Measurements from ENCODE around the gene SLC25A47.
A peak's percentile ranks its signal among the peaks of the same experiment; 100 is the strongest.
"Not testable (repeated sequence)": the region's sequence is repeated elsewhere in the genome, so short reads cannot be mapped to it uniquely, and the experiment has no call there.

Gene SLC25A47

GRCh38 chr14:100323121-100323941, at the start of gene SLC25A47:
Gene SLC25A47, plus strand, starts transcription at chr14:100323339. Its CDS starts 76 bp downstream, at chr14:100323415.
- no peak for DNase-seq

GRCh38 chr14:100274250-100274649, 48.9 kb upstream of the SLC25A47 start:
- no peak for DNase-seq

GRCh38 chr14:100275214-100275613, 47.9 kb upstream of the SLC25A47 start:
- DNase-seq = no peak

- no peak for DNase-seq
Measured at GRCh38 chr14:100278702-100279101, 44.4 kb upstream of the SLC25A47 start.

GRCh38 chr14:100279133-100279532, 44.0 kb upstream of the SLC25A47 start:
- DNase-seq = no peak

GRCh38 chr14:100279563-100279962, 43.6 kb upstream of the SLC25A47 start:
- DNase-seq = no peak

- DNase-seq = no peak
Measured at GRCh38 chr14:100281286-100282082, 41.7 kb upstream of the SLC25A47 start.

GRCh38 chr14:100282083-100282350, 41.1 kb upstream of the SLC25A47 start:
- DNase-seq = no peak

- no peak for DNase-seq
Measured at GRCh38 chr14:100282766-100283419, 40.2 kb upstream of the SLC25A47 start.

- DNase-seq = not testable (repeated sequence)
Measured at GRCh38 chr14:100283436-100283835, 39.7 kb upstream of the SLC25A47 start.

GRCh38 chr14:100283984-100284881, 38.9 kb upstream of the SLC25A47 start:
- DNase-seq = no peak

- DNase-seq = peak; percentile 88
Measured at GRCh38 chr14:100285021-100285912, 37.9 kb upstream of the SLC25A47 start.

- DNase-seq = no peak
Measured at GRCh38 chr14:100285913-100286400, 37.2 kb upstream of the SLC25A47 start.

- DNase-seq = peak; percentile 16
Measured at GRCh38 chr14:100286484-100287191, 36.5 kb upstream of the SLC25A47 start.

- no peak for DNase-seq
Measured at GRCh38 chr14:100287202-100287997, 35.7 kb upstream of the SLC25A47 start.

- peak; percentile 11 for DNase-seq
Measured at GRCh38 chr14:100287998-100288295, 35.2 kb upstream of the SLC25A47 start.

- peak; percentile 9 for DNase-seq
Measured at GRCh38 chr14:100288382-100289185, 34.6 kb upstream of the SLC25A47 start.

- peak; percentile 10 for DNase-seq
Measured at GRCh38 chr14:100289916-100290606, 33.1 kb upstream of the SLC25A47 start.

Data from activated T-cell treated with anti-CD3 and anti-CD28 coated beads, Interleukin-2, amount 50 U/mL, for 1 hour (primary cell).